ENCODE measurements around the gene IZUMO4.

IZUMO4 gene

DNA sequence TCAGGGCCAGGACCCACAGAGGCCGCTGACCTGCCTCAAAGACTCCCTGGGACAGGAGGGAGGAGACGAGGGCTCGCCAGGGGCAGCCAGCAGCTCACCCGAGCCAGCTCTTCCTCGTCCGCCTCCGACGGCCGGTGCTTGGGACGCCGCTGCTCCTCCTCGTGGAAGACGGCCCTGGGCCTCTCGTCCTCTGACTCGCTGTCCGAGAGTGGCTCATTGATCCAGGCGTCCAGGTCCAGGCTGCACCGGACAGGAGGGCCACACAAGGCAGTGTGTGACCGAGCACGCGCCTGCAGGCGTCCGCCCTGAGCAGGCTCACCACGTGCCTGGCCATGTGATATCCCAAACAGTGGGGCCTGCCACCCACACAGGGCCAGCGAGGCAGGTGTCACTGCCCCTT lies 19.8 kb downstream of the IZUMO4 start:
- DNase-seq (ENCODE audit: insufficient read length, low spot score) (no peak), FAIRE-seq (no peak)
- TF ChIP-seq, protein P1, sequence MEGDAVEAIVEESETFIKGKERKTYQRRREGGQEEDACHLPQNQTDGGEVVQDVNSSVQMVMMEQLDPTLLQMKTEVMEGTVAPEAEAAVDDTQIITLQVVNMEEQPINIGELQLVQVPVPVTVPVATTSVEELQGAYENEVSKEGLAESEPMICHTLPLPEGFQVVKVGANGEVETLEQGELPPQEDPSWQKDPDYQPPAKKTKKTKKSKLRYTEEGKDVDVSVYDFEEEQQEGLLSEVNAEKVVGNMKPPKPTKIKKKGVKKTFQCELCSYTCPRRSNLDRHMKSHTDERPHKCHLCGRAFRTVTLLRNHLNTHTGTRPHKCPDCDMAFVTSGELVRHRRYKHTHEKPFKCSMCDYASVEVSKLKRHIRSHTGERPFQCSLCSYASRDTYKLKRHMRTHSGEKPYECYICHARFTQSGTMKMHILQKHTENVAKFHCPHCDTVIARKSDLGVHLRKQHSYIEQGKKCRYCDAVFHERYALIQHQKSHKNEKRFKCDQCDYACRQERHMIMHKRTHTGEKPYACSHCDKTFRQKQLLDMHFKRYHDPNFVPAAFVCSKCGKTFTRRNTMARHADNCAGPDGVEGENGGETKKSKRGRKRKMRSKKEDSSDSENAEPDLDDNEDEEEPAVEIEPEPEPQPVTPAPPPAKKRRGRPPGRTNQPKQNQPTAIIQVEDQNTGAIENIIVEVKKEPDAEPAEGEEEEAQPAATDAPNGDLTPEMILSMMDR (IDR thresholded peaks at IDR 0.05; ENCODE audit: insufficient read depth, missing control alignments), result no peak

DNA sequence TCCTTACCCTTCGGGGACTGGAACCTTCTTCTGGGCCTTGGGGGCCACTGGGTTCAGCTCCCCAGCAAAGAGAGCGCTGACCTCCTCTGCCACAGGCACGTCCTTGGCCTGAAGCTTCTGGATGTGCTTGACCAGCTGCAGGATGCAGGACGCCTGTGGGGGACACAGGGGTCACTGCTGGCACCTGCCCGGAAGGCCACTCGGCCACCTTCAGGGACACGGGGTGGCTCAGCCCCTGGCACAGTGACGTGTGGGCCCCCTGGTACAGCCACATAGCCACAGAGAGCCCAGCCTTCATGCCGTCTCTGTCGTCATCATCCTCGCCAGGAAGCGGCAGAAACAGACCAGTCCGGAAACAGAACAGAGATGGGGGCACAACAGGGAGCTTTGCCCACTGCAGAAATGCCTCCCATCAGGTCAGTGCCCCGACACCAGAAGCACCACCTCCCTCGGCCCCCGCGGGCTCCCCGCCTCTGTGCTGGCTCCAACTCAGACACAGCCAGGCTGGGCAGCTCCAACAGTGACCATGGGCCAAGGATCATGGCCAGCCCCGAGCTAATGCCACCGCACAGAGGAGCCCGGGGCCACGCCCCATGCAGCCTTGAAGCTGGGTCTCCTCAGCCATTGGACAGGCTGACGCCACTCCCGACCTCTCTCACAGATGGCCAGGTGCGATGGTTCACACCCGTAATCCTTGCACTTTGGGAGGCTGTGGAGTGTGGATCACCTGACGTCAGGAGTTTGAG lies 20.7 kb downstream of the IZUMO4 start:
- DNase-seq (ENCODE audit: insufficient read length, low spot score), result no peak
- no peak for FAIRE-seq
- TF ChIP-seq, protein P1 (IDR thresholded peaks at IDR 0.05; ENCODE audit: insufficient read depth, missing control alignments), result no peak

DNA sequence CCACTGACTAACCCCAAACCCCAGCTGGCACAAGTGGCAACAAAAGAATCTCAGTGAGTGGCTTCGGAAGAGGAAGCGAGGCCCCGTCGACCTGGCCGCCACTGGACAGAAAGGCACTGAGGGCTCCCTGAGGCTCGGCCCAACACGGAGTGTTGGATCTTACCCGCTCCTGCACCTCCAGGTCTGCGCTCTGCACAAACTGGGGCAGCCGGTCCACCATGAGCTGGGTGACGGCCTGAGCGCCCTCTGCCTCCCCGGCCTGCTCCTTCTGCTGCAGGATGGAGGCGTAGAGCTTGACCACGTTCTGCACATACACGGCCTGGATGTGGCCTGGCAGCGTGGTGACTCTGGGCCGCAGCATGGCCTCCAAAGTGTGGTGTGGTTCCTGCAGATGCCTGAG lies 21.7 kb downstream of the IZUMO4 start:
- no peak for DNase-seq (ENCODE audit: insufficient read length, low spot score)
- TF ChIP-seq, protein P1 (IDR thresholded peaks at IDR 0.05; ENCODE audit: insufficient read depth, missing control alignments), result no peak
- FAIRE-seq, result no peak

DNA sequence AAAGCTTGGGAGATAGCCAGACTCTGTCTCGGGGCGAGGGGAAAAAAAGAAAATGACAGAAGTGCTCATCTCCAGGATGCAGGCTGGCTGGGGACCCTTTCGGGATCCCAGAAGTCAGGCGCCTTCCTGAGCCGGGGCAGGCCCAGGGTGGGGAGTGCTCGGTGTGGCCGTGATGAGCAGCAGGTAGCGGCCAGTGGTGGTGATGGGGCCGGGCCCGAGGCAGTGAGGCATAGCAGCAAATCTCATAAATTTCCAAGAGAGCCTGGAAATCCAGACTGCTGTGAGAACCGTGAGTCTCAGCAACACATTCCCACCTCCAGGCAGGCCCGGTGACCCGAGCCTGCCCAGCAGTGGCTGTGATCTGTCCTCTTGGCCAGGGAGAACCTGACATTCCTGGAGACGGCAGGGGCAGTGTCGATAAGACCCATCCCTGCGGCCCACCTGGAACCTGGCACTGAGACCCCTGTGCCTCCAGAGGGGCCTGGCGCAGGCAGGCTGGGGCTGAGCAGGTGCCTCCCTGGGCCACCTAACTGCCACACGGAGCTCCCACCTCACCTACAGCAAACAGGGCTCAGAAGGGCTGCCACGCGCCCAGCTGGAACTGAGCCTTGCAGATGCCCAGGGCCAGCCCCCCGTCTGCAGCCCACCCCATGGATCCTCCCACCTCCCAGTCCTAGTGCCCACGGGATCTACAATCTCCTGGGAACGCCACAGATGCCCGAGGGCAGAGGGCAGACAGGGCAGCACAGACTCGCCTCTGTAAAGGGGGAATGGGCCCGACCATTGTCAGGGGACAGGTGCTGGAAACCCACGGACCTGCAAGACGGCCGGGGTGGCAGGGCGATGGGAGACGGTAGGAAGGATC lies 23.4 kb downstream of the IZUMO4 start:
- FAIRE-seq (no peak), DNase-seq (ENCODE audit: insufficient read length, low spot score) (no peak)
- TF ChIP-seq, protein P1 (IDR thresholded peaks at IDR 0.05; ENCODE audit: insufficient read depth, missing control alignments), result no peak

DNA sequence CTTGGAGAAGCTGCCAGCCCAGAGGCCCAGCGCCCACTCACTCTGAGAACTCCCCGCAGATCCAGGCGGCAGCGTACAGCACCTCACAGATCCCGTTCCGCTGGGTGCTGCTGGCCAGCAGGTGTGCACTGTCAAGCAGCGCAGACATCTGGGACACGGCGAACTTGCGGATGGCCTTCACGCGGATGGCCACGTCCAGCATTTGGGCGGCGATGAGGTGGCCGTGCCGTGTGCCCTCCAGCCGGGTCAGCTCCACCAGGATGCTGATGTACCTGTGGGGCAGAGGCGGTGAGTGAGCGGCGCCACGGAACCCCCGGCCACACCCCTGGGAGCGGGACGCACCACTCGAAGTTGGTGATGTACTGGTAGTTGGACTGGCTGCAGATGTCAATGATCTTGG lies 24.1 kb downstream of the IZUMO4 start:
- FAIRE-seq, result no peak
- TF ChIP-seq, protein P1 (IDR thresholded peaks at IDR 0.05; ENCODE audit: insufficient read depth, missing control alignments), result no peak
- DNase-seq (ENCODE audit: insufficient read length, low spot score), result no peak

DNA sequence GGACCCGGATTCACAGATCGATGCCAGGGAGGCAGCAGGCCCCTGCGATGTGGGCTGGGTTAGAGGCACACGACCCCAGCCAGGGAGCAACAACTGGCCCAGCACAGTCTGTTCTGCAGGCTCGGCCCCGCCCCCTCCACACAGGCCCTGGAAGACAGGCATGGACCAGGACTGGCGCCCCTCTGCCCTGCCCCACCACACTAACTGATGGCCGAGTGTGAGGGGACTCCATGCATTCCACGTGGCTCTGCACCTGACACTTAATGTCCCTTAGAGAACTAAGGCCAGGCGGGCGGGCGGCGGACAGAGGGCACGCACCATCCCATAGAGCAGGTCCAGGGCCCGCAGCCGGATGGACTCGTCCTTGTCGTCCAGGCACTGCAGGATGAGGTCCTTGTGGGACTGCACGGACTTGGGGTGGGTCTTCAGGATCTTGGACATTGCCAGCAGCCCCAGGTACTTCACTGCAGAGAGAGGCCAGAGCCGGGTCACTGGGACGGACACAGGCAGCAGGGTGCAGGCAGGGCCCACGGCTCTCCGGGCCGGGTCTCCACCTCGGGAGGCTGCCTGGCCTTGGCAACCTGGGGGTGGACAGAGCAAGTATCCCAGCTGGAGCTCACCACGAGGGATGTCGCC lies 24.8 kb downstream of the IZUMO4 start:
- TF ChIP-seq, protein P1 (IDR thresholded peaks at IDR 0.05; ENCODE audit: insufficient read depth, missing control alignments), result no peak
- no peak for DNase-seq (ENCODE audit: insufficient read length, low spot score)
- FAIRE-seq, result no peak
